Testis (tissue), 2 donors: Measurements from ENCODE around the gene TMEM63B.

Experiments used
- CTCF ChIP-seq, 3 experiments: fragments of 450-650 bp in 2 of 3; fragments of 200-600 bp in 1 of 3; sonication (generic) in 1 of 3; IDR thresholded peaks; one replicate each; pipeline ENCODE4 v1.5.1; 2016 to 2019; ENCODE audit warnings: antibody characterized with exemption in 3 of 3, mild to moderate bottlenecking in 2 of 3, moderate library complexity in 1 of 3
- POLR2A ChIP-seq: fragments of 450-650 bp; IDR thresholded peaks from one replicate; pipeline ENCODE4 v1.6.1; 2017; ENCODE audit warnings: antibody characterized with exemption, mild to moderate bottlenecking, moderate library complexity

GRCh38 chr6:44082872-44083321, 44.5 kb upstream of the TMEM63B start:
- TF ChIP-seq CTCF (IDR thresholded peaks at IDR 0.05) (no peak), POLR2A (no peak)
